Activated CD4-positive, alpha-beta T cell treated with anti-CD3 and anti-CD28 coated beads, Interleukin-2, Interleukin-6, amounts not matched to agents 100 ng/mL and 50 ng/mL, durations not matched to agents 16 hours and 8 hours (primary cell): ENCODE data around the gene HSPBAP1.
"Not testable (repeated sequence)": the region's sequence is repeated elsewhere in the genome, so short reads cannot be mapped to it uniquely, and the experiment has no call there.

Experiments used
- DNase-seq: peaks from one replicate; pipeline ENCODE4 v3.0.0-alpha.2; 2020

Gene HSPBAP1

GRCh38 chr3:122732682-122733525, 60.7 kb downstream of the HSPBAP1 start:
- DNase-seq, result not testable (repeated sequence)

GRCh38 chr3:122730240-122730639, 63.4 kb downstream of the HSPBAP1 start:
- no peak for DNase-seq

- DNase-seq, result no peak
These were observed 64.7 kb downstream of the HSPBAP1 start for GRCh38 chr3:122728756-122729514.

- no peak for DNase-seq
These were observed 65.4 kb downstream of the HSPBAP1 start for GRCh38 chr3:122728186-122728585.

GRCh38 chr3:122727766-122728165, 65.9 kb downstream of the HSPBAP1 start:
- DNase-seq, result no peak

- no peak for DNase-seq
These were observed 66.3 kb downstream of the HSPBAP1 start for GRCh38 chr3:122727294-122727693.

- no peak for DNase-seq
These were observed 68.5 kb downstream of the HSPBAP1 start for GRCh38 chr3:122725106-122725505.

GRCh38 chr3:122719273-122719921, 74.2 kb downstream of the HSPBAP1 start:
- no peak for DNase-seq

- no peak for DNase-seq
These were observed 77.0 kb downstream of the HSPBAP1 start for GRCh38 chr3:122716667-122717066.

GRCh38 chr3:122714273-122714672, 79.4 kb downstream of the HSPBAP1 start:
- DNase-seq, result no peak

GRCh38 chr3:122710616-122711251, 82.9 kb downstream of the HSPBAP1 start:
- DNase-seq, result not testable (repeated sequence)

- no peak for DNase-seq
These were observed 88.3 kb downstream of the HSPBAP1 start for GRCh38 chr3:122705379-122705778.

GRCh38 chr3:122700193-122700592, 93.4 kb downstream of the HSPBAP1 start:
- DNase-seq, result no peak

- no peak for DNase-seq
These were observed 95.5 kb downstream of the HSPBAP1 start for GRCh38 chr3:122697952-122698620.

GRCh38 chr3:122695927-122696561, 97.6 kb downstream of the HSPBAP1 start:
- no peak for DNase-seq

GRCh38 chr3:122694966-122695365, 98.7 kb downstream of the HSPBAP1 start:
- DNase-seq, result no peak

GRCh38 chr3:122692674-122693073, 101.0 kb downstream of the HSPBAP1 start:
- DNase-seq, result no peak

GRCh38 chr3:122691195-122691594, 102.4 kb downstream of the HSPBAP1 start:
- DNase-seq, result no peak

- no peak for DNase-seq
These were observed 103.5 kb downstream of the HSPBAP1 start for GRCh38 chr3:122690096-122690495.
